Activated CD8-positive, alpha-beta memory T cell treated with anti-CD3 and anti-CD28 coated beads, Interleukin-2, amount 50 U/mL, for 24 hours (primary cell): Measurements from ENCODE around the gene TRIM39.

Experiments used
- DNase-seq: peaks from one replicate; pipeline ENCODE4 v3.0.0-alpha.2; 2020; ENCODE audit errors: extremely low read depth

TRIM39 gene

DNA sequence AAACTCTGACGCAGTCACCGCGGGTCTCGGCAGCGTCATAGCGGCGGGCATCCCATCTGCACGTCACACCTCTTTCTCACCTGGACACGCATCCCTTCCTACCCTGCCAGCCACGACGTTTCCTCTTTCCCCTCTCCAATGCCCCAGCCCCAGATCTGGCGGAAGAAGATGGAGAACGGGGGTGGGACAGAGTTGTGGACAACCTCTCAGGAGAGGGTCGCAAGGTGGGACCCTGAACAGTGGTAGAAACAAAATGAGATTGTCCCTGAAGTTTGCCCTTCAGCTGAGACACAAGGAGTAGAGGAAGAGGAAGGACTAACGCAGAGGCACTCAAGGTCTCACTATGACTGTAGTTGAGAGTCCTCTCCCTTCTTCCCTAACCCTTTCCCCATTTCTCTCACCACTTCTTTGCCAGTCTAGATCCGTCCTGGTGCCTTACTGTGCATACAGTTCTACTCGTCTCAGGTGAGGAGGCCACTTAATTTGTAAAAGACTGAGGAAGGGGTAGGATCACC, 562 bp downstream of the TRIM39 start:
- no peak for DNase-seq

DNA sequence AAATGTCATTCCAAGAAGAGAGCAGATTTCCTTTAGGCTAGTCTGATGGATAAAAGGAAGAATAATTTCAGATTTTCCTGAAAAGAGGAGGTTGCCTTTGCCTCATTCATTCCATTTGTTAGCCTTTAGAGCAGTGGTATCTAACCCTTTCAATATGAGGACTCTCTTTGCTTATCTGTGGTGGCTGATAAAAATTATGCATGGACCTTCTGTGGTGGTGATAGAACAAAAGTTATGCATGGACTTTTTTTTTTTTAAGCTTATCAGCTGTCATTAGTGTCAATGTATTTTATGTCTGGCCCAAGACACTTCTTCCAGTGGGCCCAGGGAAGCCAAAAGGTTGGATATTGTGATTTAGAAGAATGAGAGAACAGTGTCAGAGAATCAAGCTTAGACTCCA, 1.7 kb downstream of the TRIM39 start:
- no peak for DNase-seq

GRCh38 chr6:30329331-30329730, 2.6 kb downstream of the TRIM39 start:
- no peak for DNase-seq

DNA sequence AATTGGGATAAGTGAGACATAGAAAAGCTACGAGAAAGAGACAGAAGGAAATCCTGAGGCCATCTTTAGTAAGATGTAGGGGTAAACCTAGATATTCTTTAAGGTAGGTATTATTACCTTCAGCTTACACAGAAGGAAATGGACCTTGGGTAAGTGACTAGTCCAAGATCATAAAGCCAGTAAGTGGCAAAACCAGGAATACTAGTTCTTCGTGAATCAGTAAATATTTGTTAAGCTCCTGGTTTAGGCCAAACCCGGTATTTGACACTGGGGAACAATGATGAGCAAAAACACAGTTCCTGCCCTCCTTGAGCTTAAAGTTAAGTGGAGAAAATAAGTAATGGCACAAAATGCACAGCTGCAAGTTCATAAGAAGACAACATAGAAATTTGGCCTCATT, 5.3 kb downstream of the TRIM39 start:
- DNase-seq, result no peak

- no peak for DNase-seq
These were observed 7.5 kb downstream of the TRIM39 start for GRCh38 chr6:30334075-30334783.

DNA sequence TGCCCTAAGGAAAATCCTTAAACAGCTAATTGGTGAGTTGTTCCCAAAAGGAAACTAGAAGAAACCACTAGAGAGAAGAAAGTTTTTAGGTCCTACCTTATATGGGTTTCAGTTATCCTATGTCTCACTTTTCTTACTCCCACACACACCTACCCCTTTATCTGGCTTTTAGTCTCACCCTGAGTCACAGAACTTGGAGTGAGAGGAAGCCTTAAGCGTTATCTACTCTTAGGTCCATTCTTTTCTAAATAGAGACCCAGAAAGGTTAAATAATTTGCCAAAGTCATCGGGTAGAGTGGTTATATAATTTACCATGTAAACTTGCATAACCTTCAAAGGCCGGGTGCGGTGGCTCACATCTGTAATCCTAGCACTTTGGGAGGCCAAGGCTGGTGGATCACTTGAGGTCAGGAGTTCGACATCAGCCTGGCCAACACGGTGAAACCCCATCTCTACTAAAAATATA, 13.9 kb downstream of the TRIM39 start:
- DNase-seq, result no peak

DNA sequence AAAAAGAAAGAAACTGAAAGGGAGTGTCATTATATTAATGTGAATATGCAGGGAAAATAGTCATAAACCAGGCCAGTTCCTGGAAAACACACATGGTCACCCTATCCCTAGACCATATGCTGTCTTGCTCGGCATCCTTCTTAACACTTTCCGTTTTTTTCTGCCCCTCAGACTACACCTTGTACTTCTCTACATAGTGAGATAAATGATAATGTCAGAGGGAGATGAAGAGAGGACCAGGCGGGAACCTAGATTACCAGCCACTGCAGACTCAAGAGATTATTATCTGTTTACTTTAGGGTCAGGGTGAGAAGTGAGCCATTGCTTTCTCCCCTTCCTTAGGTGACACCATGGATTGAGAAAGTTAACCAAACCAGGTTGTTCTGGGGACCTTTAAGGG, 14.5 kb downstream of the TRIM39 start:
- no peak for DNase-seq

GRCh38 chr6:30341728-30342127, 15.0 kb downstream of the TRIM39 start:
- DNase-seq, result no peak

- DNase-seq, result no peak
These were observed 17.6 kb downstream of the TRIM39 start for GRCh38 chr6:30344191-30344867.

DNA sequence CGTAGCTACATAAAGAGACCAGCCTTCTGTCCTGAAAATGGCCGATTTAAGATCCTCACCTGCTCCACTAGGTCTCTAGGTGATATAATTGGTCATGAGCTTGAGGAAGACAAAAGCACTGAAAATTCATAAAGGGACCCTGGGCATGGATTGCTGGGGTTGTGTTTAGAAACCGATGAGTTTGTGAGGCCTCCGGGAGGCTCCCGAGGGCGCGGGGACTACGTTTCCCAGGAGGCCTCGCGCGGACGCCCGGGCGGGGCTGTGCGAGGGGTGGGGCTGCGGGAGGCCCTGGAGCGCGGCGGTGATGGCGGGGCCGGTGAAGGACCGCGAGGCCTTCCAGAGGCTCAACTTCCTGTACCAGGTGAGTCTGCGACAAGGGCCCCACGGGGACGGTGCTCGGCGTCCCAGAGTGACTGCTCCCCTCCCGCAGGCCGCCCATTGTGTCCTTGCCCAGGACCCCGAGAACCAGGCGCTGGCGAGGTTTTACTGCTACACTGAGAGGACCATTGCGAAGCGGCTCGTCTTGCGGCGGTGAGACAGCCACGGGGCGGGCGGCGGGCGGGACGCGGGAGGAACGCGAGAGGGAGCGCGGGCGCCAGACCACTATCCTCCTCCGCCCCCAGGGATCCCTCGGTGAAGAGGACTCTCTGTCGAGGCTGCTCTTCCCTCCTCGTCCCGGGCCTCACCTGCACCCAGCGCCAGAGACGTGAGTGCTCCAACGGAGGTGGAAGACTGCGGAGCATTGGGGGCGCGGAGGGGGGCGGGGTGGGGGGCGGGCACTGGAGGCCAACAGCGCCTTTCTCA, 18.3 kb downstream of the TRIM39 start, which contains the start of gene RPP21:
Gene RPP21, plus strand, starts transcription at position 289 of the 804 bp plus-strand sequence. Its CDS starts 16 bp downstream, at position 305.
- DNase-seq, result peak; percentile 63

- no peak for DNase-seq
These were observed 19.1 kb downstream of the TRIM39 start for GRCh38 chr6:30345852-30346251.

DNA sequence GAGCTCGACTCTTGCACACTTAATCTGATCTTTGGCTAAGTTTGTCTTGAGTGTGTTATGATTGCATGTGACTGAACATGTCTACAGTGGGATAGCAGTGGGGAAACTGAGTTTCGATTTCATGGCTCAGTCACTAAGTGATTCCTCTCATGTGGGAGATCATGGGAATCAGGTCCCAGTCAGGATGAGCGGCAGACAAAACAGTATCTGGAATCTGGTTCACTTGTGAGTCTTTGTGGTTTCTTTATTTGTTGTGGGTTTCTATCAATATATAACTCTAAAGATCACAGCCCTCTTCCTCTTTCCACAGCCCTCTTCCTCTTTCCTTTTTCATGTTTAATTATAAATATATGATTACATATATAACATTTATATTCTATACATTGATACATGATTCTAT, 22.2 kb downstream of the TRIM39 start:
- DNase-seq, result no peak

- DNase-seq, result no peak
These were observed 22.9 kb downstream of the TRIM39 start for GRCh38 chr6:30349421-30350177.

DNA sequence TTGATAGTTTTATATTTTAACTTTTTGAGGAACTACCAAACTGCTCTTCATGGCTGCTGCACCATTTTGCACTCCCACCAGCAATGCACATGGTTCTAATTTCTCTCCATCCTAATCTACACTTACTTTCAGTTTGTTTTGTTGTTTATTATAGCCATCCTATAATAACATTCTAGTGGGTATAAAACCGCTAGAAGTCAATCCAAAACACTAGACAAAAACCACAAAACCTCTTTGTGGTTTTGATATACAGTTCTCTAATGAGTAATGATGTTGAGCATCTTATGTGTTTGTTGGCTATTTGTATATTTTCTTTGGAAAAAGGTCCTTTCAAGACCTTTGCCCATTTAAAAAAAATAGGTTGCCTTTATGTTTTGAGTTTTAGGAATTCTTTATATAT, 23.8 kb downstream of the TRIM39 start:
- no peak for DNase-seq

GRCh38 chr6:30352550-30352949, 25.8 kb downstream of the TRIM39 start:
- DNase-seq, result no peak

GRCh38 chr6:30355281-30355680, 28.6 kb downstream of the TRIM39 start:
- DNase-seq, result no peak

DNA sequence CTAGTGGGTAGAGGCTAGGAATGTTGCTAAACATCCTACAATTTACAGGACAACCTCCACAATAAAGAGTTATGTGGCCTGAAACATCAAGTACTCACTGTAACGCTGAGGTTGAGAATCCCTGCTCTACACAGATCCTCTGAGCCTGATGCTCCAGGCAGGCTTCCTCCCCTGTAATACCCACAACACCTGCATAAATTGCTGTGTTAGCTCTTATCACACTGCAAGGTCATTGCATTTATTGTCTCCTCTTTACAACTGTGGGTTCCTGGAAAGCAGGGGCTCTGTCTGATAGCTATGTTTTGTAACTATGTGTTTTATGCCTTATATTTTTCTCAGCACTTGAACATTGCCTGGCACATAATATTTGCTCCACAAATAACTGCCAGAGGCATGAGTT, 29.8 kb downstream of the TRIM39 start:
- DNase-seq, result no peak

- DNase-seq, result peak; percentile 7
These were observed 31.2 kb downstream of the TRIM39 start for GRCh38 chr6:30357678-30358540.

- DNase-seq, result no peak
These were observed 32.5 kb downstream of the TRIM39 start for GRCh38 chr6:30359276-30359675.

- DNase-seq, result no peak
These were observed 33.4 kb downstream of the TRIM39 start for GRCh38 chr6:30360139-30360538.

DNA sequence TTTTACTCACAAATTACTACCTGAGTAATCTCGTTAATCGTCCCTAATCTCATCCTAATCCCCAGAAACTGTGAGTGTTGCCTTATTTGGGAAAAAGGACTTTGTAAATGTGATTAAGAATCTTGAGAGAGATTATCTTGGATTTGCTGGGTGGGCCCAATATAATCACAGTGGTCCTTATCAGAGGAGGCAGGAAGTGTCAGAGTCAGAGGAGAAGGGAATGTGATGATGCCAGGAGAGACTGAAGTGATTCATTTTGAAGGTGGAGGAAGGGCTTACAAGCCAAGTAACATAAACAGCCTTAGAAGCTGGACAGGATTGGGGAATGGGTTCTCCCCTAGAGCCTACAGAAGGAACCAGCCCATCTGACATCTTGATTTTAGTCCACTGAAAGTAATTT, 34.9 kb downstream of the TRIM39 start:
- no peak for DNase-seq
